Activated CD4-positive, alpha-beta T cell treated with anti-CD3 and anti-CD28 coated beads for 24 hours (primary cell): ENCODE measurements around the gene ENO2.

ENCODE experiments used
- DNase-seq, 2 donors: peaks; one replicate each; pipeline ENCODE4 v3.0.0-alpha.2; 2020; ENCODE audit warnings: low read depth in 2 of 2

ENO2 gene

GRCh38 chr12:6960593-6961277 is 46.4 kb downstream of the ENO2 start:
- DNase-seq = no peak

- peak; percentile 86 to 89 for DNase-seq
Measured at GRCh38 chr12:6961278-6961694, 46.9 kb downstream of the ENO2 start.

GRCh38 chr12:6961695-6962284 is 47.4 kb downstream of the ENO2 start:
- no peak for DNase-seq

- no peak for DNase-seq
Measured at GRCh38 chr12:6962285-6963015, 48.1 kb downstream of the ENO2 start.

GRCh38 chr12:6963016-6963731 is 48.8 kb downstream of the ENO2 start:
- no peak for DNase-seq

DNA sequence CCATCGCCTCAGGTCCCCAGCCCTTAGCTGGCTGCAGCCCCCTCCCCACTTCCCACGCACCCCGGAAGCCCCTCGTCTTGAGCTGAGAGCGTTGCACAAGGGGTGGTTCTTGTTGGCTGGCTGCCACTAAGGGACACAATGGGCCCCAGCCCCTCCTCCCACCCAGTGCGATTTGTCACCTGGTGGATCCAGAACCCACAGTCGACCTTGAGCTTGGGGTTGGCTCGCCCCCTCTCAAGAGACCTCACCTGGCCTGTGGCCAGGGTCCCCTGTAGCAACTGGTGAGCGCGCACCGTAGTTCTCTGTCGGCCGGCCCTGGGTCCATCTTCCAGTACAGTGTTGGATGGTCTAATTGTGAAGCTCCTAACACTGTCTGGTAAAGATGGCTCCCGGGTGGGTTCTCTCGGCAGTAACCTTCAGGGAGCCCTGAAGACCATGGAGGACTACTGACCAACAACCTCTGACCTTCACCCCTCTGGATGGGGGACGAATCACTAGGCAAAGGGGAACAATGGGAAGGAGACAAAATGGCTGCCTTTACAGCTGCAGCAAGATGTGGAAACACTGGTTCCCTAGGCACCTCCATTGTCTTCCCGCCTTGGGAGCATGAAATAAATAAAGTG is 49.5 kb downstream of the ENO2 start:
- DNase-seq = no peak

GRCh38 chr12:6964605-6965025 is 50.2 kb downstream of the ENO2 start:
- DNase-seq = no peak

- peak; percentile 85 for DNase-seq
Measured at GRCh38 chr12:6965026-6965661, 50.8 kb downstream of the ENO2 start.

DNA sequence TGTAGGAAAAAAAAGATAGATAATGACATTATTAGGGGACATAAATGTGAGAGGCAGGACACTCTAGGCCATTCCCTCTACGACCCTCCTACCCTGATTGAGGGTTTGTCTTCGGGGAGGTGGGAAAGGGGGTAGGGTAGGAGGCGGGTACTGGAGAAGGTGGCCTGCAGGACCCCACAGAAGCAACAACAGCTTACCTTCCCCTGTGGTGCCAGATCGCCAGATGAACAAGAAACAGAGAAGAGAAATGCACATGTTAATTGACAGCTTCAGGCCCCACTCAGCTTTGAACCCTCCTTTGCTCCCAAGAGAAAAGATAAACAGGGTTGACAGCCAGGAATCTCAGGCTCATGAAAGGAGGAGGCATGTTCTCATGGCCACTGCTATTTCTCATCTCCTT is 51.3 kb downstream of the ENO2 start:
- DNase-seq = no peak

GRCh38 chr12:6966351-6966750 is 52.0 kb downstream of the ENO2 start:
- no peak for DNase-seq

DNA sequence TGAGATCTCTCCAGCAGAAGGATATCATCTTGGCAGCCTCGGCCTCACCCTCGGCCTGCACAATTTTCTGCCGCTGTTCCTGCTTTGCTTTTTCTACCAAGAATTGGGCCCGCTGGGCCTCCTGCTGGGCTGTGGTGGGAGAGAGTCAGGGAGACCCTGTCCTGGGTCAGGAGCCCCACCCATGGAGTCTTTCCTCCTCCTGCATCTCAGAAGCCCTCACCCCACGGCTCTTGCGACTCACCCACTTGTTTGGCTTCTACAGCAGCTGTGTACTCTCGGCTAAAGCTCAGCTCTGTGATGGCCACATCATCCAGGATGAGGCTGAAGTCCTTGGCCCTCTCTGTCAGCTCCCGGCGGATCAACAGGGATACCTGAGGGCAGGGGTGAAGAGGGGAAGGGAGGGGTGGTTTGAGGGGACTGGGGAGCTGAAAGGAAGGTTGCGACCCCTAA is 53.3 kb downstream of the ENO2 start:
- DNase-seq = no peak

DNA sequence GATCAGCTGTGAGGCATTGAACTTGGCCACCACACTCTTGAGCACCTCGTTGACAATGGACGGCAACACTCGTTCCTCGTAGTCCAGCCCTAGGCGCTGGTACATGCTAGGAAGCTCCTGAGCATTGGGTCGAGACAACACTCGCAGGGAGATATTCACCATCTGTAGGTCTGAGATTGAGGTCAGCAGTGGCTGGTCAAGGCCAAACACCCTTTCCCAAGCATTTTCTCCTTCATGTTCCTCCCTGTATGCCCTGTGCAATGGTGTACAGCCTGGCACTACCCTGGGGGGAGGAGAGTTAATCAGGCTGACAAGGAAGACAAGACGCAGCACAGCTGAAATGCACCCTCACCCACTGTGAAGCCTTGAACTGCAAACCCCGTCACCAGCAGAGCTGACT is 54.0 kb downstream of the ENO2 start:
- DNase-seq = no peak

DNA sequence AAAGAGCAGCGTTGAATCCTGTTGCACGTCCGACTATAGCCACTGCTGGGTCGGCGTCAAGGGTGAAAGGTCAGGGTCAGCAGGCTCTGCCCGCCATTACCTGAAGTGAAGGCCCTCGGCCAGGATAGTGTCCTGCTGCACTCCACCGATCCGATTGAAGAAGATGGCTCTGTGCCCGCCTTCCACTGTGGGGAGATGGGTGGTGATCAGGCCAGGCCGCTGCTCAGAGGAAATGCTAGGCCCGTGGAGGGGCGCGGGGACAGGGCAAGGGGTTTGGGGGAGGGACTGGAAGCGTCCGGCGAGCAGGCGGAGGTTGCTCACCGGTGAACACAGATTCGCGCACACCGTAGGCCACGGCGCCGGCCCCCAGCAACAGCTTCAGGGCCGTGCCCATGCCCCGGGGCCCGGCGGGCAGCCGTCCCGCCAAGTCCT is 55.7 kb downstream of the ENO2 start:
- DNase-seq = no peak
